Brain microvascular endothelial cell (primary cell): ENCODE data around the gene ARFGAP1.

Experiments used
- DNase-seq: peaks from one replicate; pipeline ENCODE4 v3.0.0-alpha.2; 2020
- H3K27ac ChIP-seq: fragments of 250-450 bp; sonication (Bioruptor Pico); 2 replicates; pipeline ENCODE4 v1.5.1; 2020; ENCODE audit warnings: mild to moderate bottlenecking, moderate library complexity
- H3K27me3 ChIP-seq: fragments of 250-450 bp; sonication (Bioruptor Pico); replicated peaks from 2 replicates; pipeline ENCODE4 v1.5.1; 2020; ENCODE audit warnings: mild to moderate bottlenecking
- H3K36me3 ChIP-seq: fragments of 250-450 bp; sonication (Bioruptor Pico); replicated peaks from 2 replicates; pipeline ENCODE4 v1.5.1; 2020; ENCODE audit warnings: mild to moderate bottlenecking
- H3K4me3 ChIP-seq: 2 replicates; pipeline ENCODE4 v1.5.1; 2011; ENCODE audit warnings: low read depth, mild to moderate bottlenecking, control low read depth, low read length, moderate library complexity
- in situ Hi-C: cut with HindIII; loops from 2 replicates; pipeline ENCODE4 v1.10.0; 2017; ENCODE audit warnings: low sequenced_read_pairs, low pct_ligation_motif_present
- TF ChIP-seq, protein P1 (sequence below): IDR thresholded peaks from 2 replicates; pipeline ENCODE4 v1.5.1; 2011; ENCODE audit warnings: low read depth, mild to moderate bottlenecking, moderate library complexity, low read length, control low read depth, inconsistent platforms; ENCODE audit errors: missing control alignments

ARFGAP1 gene

DNA sequence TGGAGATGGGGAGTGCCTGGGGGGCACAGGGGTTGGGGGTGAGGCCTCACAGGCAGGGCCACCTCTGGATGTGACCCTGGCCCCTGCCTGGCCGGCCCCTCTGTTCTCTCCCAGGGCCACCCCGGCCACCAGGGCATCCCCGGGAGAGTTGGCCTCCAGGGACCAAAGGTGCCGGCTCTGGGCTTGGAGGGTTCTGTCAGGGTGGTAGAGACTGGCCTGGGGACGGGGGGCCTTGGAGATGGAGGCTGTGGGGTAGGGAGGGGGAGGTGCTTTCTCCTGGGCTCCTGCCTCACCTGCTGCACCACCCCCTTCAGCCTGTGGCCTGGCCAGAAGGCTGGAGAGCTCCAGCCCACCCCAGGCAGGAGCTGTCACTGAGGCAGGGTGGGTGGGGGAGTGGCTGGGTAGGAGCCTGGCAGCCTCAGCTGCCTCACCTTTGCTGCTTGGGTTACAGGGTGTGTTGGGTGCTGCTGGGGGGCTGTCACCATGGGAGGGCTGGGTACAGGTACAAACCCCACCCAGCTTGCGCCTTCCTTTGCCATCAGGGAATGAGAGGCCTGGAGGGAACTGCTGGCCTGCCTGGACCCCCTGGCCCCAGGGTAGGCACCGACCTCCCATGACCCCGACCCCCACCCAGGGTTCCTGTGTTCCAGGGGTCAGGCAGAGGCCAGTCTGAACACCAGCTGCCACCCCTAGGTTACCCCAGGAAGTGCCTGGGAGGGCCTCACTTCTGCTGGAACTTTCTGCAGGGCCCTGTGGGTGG, 53.1 kb downstream of the ARFGAP1 start:
- TF ChIP-seq, protein P1, sequence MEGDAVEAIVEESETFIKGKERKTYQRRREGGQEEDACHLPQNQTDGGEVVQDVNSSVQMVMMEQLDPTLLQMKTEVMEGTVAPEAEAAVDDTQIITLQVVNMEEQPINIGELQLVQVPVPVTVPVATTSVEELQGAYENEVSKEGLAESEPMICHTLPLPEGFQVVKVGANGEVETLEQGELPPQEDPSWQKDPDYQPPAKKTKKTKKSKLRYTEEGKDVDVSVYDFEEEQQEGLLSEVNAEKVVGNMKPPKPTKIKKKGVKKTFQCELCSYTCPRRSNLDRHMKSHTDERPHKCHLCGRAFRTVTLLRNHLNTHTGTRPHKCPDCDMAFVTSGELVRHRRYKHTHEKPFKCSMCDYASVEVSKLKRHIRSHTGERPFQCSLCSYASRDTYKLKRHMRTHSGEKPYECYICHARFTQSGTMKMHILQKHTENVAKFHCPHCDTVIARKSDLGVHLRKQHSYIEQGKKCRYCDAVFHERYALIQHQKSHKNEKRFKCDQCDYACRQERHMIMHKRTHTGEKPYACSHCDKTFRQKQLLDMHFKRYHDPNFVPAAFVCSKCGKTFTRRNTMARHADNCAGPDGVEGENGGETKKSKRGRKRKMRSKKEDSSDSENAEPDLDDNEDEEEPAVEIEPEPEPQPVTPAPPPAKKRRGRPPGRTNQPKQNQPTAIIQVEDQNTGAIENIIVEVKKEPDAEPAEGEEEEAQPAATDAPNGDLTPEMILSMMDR: no peak
- no peak for DNase-seq
- Histone ChIP-seq H3K4me3 (no peak overlapping the region), H3K36me3 (no peaks in the 10 kb centered on the region), H3K27ac (no peak overlapping the region), H3K27me3 (no peaks in the 10 kb centered on the region)
- in situ Hi-C loops: no loop called here

DNA sequence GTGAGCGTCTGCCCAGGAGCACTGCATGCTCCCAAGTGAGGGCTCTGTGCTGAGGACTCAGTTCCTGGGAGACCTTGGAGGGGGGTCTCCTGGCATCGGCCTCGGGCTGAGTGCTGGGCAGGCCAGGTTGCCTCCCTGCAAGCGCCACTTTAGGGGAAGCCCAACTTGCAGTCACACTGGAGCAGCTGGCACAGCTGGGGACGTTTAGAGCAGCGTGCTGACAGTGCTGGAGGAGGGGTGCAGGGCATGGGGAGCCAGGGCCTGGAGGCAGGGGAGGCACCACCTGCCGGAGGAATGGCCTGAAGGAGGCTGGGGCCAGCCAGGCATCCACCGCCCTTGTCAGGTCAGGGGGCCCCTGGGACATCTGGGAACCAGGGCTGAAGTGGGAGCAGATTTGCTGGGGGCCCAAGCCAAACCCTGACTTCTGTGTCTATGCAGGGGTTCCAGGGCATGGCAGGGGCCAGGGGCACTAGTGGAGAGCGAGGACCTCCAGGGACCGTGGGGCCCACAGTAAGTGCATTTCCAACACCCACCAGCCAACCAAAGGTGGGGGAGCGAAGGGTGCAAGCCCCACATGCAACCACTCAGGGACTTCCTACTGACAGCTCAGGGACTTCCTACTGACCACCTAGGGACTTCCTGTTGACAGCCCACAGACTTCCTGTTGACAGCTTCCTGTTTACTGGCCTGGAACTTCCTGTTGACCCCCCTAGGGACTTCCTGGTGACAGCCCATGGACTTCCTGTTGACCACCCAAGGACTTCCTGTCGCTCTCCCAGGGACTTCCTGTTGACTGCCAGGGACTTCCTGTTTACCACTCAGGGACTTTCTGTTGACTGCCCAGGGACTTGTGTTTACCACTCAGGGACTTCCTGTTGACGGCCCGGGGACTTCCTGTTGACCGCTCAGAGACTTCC, 54.0 kb downstream of the ARFGAP1 start:
- TF ChIP-seq, protein P1: no peak
- Histone ChIP-seq H3K4me3 (no peak overlapping the region), H3K27ac (no peak overlapping the region), H3K36me3 (no peaks in the 10 kb centered on the region), H3K27me3 (no peaks in the 10 kb centered on the region)
- in situ Hi-C loops: no loop called here
- DNase-seq: no peak

DNA sequence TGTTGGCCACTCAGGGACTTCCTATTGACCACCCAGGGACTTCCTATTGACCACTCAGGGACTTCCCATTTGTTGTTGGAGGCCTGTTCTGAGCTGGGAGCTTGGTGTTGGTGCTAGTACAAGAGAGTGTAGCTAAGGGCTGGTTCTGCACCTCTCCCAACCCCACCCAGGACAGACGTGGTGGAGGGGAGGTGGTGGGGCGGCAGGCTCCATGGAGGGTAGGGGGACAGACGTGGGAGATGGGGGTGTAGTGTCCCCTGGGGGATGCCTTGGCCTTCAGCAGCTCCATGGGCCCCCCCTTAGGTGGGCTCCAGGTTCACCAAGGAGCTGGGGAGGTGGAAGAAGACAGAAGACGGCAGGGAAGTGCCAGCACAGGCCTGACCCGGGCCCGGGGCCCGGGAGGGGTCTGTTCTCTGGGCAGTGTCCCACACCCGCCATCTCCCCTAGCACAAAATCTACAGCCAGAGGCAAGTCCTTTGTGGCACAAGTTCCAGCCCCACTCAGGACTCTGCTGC, 54.7 kb downstream of the ARFGAP1 start:
- no peak overlapping the region for H3K27ac ChIP-seq
- DNase-seq: no peak

DNA sequence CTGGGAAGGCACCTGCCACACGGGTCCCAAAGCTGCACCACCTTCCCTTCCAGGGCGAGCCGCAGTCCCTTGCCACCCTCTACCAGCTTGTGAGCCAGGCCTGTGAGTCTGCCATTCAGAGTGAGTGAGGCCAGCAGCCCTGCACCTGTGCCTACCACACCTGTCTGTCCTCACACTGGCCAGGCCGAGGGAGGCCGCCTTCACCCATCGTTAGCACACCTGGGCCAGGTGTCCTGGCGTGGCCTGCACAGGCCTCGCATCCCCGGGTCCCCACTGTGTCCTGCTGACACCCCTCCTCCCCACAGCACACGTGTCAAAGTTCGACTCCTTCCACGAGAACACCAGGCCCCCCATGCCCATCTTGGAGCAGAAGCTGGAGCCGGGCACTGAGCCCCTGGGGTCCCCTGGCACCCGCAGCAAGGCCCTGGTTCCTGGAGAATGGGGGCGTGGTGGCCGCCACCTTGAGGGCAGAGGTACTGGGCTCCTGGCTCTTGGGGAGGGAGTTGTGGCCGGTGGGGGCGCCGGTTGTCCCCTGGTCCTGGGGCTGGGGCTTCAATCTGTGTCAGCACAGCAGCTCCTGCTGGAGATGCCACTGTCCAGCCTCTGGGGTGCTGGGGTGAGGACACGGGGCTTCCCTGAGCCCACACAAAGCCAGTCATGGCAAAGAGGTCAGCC, 55.5 kb downstream of the ARFGAP1 start:
- H3K27ac ChIP-seq: no peak overlapping the region
- DNase-seq: no peak
- no peak overlapping the region for H3K4me3 ChIP-seq
- in situ Hi-C loops: no loop called here
- TF ChIP-seq, protein P1: no peak
- H3K36me3 ChIP-seq: no peaks in the 10 kb centered on the region
- no peaks in the 10 kb centered on the region for H3K27me3 ChIP-seq

More for the DNA sequence above, 54.7 kb downstream of the ARFGAP1 start:
- H3K27me3 ChIP-seq: no peaks in the 10 kb centered on the region
- no peaks in the 10 kb centered on the region for H3K36me3 ChIP-seq
- in situ Hi-C loops: no loop called here
- TF ChIP-seq, protein P1: no peak
- no peak overlapping the region for H3K4me3 ChIP-seq

DNA sequence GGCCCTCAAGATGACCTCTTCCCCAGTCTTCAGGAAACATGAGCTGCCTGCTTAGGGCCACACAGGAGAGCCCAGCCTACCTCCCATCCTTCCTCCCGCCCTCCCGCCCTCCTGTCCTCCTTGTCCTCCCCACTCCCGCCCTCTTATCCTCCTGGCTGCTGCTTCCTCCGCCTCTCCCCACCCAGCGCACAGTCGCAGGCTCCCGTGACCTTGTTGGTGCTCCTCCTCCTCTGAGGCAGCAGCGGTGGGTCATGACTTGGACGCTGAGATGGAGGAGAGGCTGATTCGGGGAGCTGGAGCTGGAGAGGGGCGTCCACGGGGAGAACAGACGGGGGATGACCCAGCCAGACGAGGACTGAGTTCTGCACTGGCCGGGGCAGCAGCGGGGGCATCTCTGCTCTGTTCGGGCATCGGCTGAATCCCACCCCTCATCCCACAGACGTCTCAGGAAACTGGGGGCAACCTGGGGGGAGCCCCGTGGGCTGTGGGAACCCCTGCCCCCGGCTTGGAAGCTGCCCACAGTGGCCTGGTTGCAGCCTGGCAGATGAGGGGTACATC, 56.2 kb downstream of the ARFGAP1 start:
- TF ChIP-seq, protein P1: no peak
- Histone ChIP-seq H3K27me3 (no peaks in the 10 kb centered on the region), H3K4me3 (no peak overlapping the region), H3K27ac (no peak overlapping the region), H3K36me3 (no peaks in the 10 kb centered on the region)
- no peak for DNase-seq
- in situ Hi-C loops: no loop called here
